Cardiac muscle cell (in vitro differentiated cells and primary cell): ENCODE measurements around the gene FLVCR1. TPM values are rescaled to one million over a fixed set of nuclear protein-coding genes. Genes with fewer than 3 reads are reported as not detected.

Source experiments
- DNase-seq, 2 donors: peaks; one replicate each; pipeline versions ENCODE4 v3.0.0 to v3.0.0-alpha.2; 2010 to 2017; ENCODE audit warnings: low read depth in 1 of 2, low spot score in 1 of 2
- H3K27ac ChIP-seq: fragments of 200-600 bp; sonication (generic); 2 replicates; pipeline ENCODE4 v1.5.1; 2016
- H3K27me3 ChIP-seq: fragments of 200-600 bp; sonication (generic); 2 replicates; pipeline ENCODE4 v1.6.0; 2016; ENCODE audit warnings: control low read depth
- H3K36me3 ChIP-seq: fragments of 200-600 bp; sonication (generic); 2 replicates; pipeline ENCODE4 v1.5.1; 2016; ENCODE audit warnings: control low read depth
- H3K4me1 ChIP-seq: fragments of 200-600 bp; sonication (generic); 2 replicates; pipeline ENCODE4 v1.8.1; 2017; ENCODE audit warnings: low read depth, mild to moderate bottlenecking, mixed run types
- H3K4me3 ChIP-seq: fragments of 200-600 bp; sonication (generic); 2 replicates; pipeline ENCODE4 v1.5.1; 2016; ENCODE audit warnings: mild to moderate bottlenecking
- H3K9me3 ChIP-seq: fragments of 200-600 bp; sonication (generic); 2 replicates; pipeline ENCODE4 v1.5.1; 2017; ENCODE audit warnings: low read depth, mild to moderate bottlenecking, control low read depth
- polyA plus RNA-seq: library from polyadenylated mRNA; unstranded; fragments of >200 nt; fragmentation: Nextera tagmentation; extraction: Ambion mirVana; gene quantifications from 2 replicates; pipeline ENCODE4 v1.2.1, GENCODE V29; 2016
- total RNA-seq: library from RNA; depleted of rRNA; stranded (reverse); fragments of >200 nt; gene quantifications from 2 replicates; pipeline ENCODE4 v1.2.3, GENCODE V29; 2016
- TF ChIP-seq, protein P1 (sequence below): IDR thresholded peaks from 2 replicates; pipeline ENCODE4 v1.5.1; 2012; ENCODE audit warnings: low read depth, mild to moderate bottlenecking, low read length

Gene FLVCR1
- total and polyA plus RNA-seq, 2 experiments from 2014 or later, result 7.8 to 11.7 TPM

DNA sequence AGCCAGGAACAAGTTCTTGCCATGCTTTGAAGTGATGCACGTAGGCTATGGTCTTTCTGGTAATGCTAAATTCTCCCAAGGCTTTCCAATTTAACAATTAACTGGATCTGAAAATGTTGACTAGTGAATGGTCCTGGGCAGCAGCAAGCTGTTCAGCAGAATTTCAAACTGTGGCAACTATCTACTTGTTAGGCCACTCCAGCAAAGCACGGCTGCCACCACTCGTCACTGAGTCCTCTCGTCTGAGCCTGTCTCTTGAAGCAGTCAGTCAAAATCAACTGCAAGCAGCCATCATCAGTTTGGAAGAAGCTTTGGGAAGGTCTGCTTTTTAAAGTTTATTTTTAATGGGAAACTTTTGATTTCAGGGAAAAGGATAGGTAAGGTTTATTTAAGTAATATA, 6.1 kb downstream of the FLVCR1 start:
- H3K36me3 ChIP-seq, result peaks cover 3% of the 10 kb centered on the region
- H3K27me3 ChIP-seq, result no peaks in the 10 kb centered on the region
- no peaks in the 10 kb centered on the region for H3K9me3 ChIP-seq
- H3K4me3 ChIP-seq, result no peak overlapping the region
- H3K27ac ChIP-seq, result peak overlapping the region; percentile 24
- TF ChIP-seq, protein P1, sequence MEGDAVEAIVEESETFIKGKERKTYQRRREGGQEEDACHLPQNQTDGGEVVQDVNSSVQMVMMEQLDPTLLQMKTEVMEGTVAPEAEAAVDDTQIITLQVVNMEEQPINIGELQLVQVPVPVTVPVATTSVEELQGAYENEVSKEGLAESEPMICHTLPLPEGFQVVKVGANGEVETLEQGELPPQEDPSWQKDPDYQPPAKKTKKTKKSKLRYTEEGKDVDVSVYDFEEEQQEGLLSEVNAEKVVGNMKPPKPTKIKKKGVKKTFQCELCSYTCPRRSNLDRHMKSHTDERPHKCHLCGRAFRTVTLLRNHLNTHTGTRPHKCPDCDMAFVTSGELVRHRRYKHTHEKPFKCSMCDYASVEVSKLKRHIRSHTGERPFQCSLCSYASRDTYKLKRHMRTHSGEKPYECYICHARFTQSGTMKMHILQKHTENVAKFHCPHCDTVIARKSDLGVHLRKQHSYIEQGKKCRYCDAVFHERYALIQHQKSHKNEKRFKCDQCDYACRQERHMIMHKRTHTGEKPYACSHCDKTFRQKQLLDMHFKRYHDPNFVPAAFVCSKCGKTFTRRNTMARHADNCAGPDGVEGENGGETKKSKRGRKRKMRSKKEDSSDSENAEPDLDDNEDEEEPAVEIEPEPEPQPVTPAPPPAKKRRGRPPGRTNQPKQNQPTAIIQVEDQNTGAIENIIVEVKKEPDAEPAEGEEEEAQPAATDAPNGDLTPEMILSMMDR, result no peak
- DNase-seq, result peak in 1 of 2 donors; percentile 30
- H3K4me1 ChIP-seq, result peaks cover 24% of the 10 kb centered on the region

DNA sequence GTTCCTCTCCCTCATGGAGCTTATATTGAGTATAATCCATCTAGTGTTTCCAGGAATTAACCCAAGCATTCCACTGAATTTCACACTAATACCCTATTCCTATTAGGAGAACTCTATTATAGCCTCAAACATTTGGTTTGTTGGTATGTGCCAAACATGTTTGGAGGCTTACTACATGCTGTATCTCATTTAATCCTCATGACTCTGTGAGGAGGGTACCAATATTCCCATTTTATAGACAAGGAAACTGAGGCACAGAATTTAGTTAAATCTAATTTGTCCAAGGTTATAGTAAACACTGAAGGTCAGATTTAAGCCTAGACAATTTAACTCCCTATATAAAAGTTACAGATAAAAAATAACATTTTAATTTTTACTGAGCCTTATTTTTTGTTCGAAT, 9.1 kb downstream of the FLVCR1 start:
- TF ChIP-seq, protein P1, result no peak
- Histone ChIP-seq H3K4me3 (no peak overlapping the region), H3K4me1 (peaks cover 8% of the 10 kb centered on the region), H3K9me3 (no peaks in the 10 kb centered on the region), H3K27me3 (no peaks in the 10 kb centered on the region), H3K27ac (no peak overlapping the region), H3K36me3 (peaks cover 11% of the 10 kb centered on the region)
- no peak for DNase-seq

DNA sequence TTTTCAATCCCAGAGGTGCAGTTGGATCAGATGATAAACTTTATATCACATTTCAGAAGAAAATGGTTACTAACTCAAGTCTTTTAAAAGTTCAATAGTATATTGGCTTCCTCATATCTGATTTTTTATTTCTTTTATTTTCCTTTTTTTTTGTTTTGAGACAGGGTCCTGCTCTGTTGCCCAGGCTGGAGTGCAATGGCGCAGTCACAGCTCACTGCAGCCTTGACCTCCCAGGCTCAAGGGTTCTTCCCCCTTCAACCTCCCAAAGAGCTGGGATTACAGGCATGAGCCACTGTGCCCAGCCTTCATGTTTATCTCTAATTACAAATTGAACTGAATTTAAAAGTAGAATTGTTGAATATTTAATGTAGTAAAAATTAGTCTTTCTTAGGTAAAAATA, 13.9 kb downstream of the FLVCR1 start:
- Histone ChIP-seq H3K9me3 (no peaks in the 10 kb centered on the region), H3K36me3 (peaks cover 36% of the 10 kb centered on the region), H3K27me3 (no peaks in the 10 kb centered on the region), H3K4me3 (no peak overlapping the region), H3K27ac (no peak overlapping the region), H3K4me1 (no peaks in the 10 kb centered on the region)
- no peak for DNase-seq
- TF ChIP-seq, protein P1, result no peak

DNA sequence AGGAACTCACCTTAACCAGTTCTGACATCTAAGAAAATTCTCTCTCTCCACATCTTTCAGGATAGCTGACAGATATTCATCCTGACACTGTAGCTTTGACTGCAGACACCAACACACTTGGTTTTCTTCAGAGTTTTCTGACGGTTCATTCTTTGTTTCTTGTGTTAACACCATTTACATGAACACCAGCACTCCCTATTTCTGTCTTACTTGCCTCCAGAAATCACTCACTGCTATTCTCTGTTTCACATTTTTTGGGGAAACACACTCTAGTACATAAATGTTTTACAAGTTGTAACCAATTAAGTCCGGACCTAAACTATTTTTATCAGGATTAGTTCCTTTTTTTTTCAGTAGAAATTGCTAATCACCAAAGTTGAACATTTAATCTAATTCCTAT, 15.4 kb downstream of the FLVCR1 start:
- Histone ChIP-seq H3K4me3 (no peak overlapping the region), H3K9me3 (no peaks in the 10 kb centered on the region), H3K27ac (no peak overlapping the region), H3K4me1 (no peaks in the 10 kb centered on the region), H3K36me3 (peaks cover 37% of the 10 kb centered on the region), H3K27me3 (no peaks in the 10 kb centered on the region)
- DNase-seq, result no peak
- TF ChIP-seq, protein P1, result no peak

DNA sequence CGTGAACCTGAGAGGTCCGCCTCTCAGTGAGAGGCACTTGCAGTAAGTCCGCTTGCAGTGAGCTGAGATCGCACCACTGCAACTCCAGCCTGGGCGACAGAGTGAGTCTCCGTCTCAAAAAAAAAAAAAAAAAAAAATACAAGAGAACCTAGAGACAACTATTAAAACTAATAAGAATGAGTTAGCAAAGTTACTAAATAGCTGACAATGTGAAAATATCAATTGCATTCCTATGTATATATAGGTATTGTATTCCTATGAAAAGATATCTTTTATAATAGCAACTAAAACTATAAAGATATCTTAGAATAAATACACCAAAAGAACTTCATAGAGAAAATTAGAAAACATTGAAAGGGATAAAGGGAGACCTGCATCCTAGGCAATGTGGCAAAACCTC, 20.3 kb downstream of the FLVCR1 start:
- TF ChIP-seq, protein P1, result no peak
- DNase-seq, result no peak
- H3K27ac ChIP-seq, result no peak overlapping the region
- no peaks in the 10 kb centered on the region for H3K4me1 ChIP-seq
- H3K27me3 ChIP-seq, result no peaks in the 10 kb centered on the region
- peaks cover 37% of the 10 kb centered on the region for H3K36me3 ChIP-seq
- no peaks in the 10 kb centered on the region for H3K9me3 ChIP-seq
- no peak overlapping the region for H3K4me3 ChIP-seq
